Activated CD4-positive, alpha-beta T cell treated with anti-CD3 and anti-CD28 coated beads for 1 hour (primary cell): ENCODE data around the gene ACP1.

Experiments used
- DNase-seq: peaks from one replicate; pipeline ENCODE4 v3.0.0-alpha.2; 2020

Gene ACP1

GRCh38 chr2:264493-265468 is at the start of gene ACP1:
ACP1 (plus strand) TSS chr2:264947; CDS start chr2:264965, 18 bp downstream.
- peak; percentile 94 for DNase-seq

GRCh38 chr2:216068-216467 is 48.7 kb upstream of the ACP1 start:
- no peak for DNase-seq

GRCh38 chr2:223451-223850 is 41.3 kb upstream of the ACP1 start:
- no peak for DNase-seq

GRCh38 chr2:223971-224760 is 40.6 kb upstream of the ACP1 start:
- no peak for DNase-seq

- no peak for DNase-seq
Measured at GRCh38 chr2:228115-228514, 36.6 kb upstream of the ACP1 start.

DNA sequence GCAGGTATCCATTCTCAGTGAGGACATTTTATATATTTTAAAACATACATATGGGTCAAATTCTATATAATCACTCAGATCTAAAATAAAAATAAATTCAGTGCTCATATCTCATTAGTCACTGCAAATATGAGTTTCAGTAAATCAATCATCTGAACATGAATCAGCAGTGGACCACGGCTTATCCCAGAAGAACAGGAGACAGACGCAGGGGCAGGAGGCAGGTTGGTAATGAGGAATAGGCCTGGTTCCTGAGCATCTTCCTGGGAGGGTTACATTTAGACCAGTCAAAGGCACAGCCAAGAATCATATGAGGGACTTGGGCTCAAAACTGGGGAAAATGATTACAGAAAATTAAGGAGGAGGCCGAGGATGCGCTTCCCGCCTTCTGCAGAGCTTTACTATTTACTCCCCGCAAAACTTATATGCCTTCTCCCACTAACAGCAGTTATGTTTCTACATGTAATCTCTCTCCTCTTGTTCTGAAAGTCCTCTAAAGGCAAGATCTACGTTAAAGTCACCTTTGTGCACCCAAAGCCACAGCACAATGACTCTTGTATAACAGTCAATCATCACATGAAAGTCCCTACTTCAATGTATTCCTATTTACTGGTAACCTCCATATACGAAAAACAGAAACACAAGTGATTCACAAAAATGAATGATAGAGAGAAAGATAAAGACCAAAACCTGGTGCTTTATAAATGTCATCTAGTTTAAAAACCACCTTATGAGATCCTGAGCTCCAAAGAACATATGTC is 36.0 kb upstream of the ACP1 start:
- DNase-seq, result no peak

GRCh38 chr2:231521-232185 is 33.1 kb upstream of the ACP1 start:
- no peak for DNase-seq

DNA sequence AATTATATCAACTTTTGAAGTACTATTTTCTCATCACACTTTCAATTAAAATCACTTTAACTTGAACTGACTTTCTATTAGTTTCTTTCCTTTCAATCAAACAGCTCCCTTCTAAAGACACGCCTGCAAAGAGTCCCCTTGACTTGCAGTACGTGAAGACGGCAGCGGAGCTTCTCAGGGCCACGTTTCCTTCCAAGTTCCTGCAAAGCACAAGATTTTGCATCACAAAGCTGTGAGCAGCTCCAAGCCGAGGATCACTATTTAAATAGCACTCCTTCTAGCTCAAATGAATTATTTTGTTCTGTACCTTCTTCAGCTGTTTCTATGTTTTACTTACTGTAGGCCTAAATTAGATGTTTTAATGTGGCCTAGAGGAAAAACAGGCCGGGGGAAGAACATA is 31.7 kb upstream of the ACP1 start:
- DNase-seq, result no peak

GRCh38 chr2:234421-234820 is 30.3 kb upstream of the ACP1 start:
- no peak for DNase-seq

- no peak for DNase-seq
Measured at GRCh38 chr2:236993-237539, 27.7 kb upstream of the ACP1 start.

DNA sequence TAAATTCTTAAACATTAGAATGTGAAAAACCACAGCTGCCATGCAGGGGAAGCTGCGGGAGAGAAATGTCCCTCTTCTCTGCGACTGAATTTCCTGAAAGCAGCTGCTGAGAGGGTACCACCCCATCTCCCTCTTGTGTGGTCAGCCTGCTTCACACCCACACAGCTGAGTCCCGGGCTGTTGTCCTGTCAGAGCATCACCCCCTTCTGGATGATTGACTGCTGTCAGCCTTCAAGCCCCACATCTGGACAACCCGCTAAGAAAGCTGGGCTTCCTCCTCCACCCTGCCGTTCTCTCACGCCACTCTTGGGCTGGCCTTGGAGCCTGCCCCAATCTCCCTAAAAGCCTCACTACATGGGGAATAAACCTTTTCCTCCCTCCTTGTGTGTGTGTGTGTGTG is 26.9 kb upstream of the ACP1 start:
- no peak for DNase-seq

GRCh38 chr2:238431-238830 is 26.3 kb upstream of the ACP1 start:
- no peak for DNase-seq

- DNase-seq, result no peak
Measured at GRCh38 chr2:238869-239268, 25.9 kb upstream of the ACP1 start.

DNA sequence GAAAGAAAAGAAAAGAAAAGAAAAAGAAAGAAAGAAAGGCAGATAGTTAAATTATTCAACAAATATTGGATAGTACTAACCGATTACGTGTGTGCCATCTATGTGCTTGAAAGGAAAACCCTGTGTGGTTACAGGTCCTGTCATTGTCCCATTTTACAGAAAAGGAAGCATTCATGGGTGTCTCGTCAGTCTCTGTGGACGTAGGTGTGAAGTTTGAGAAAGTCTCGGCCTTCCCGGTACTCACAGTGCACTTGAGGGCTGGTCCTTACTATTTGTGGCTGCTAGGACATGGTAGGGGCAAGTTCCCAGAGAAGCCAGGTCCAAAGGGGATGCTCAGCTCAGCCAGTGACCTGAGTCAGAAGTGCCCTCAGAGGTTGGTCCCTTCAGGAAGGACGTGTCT is 20.2 kb upstream of the ACP1 start:
- no peak for DNase-seq

GRCh38 chr2:246489-247144 is 18.1 kb upstream of the ACP1 start:
- no peak for DNase-seq

DNA sequence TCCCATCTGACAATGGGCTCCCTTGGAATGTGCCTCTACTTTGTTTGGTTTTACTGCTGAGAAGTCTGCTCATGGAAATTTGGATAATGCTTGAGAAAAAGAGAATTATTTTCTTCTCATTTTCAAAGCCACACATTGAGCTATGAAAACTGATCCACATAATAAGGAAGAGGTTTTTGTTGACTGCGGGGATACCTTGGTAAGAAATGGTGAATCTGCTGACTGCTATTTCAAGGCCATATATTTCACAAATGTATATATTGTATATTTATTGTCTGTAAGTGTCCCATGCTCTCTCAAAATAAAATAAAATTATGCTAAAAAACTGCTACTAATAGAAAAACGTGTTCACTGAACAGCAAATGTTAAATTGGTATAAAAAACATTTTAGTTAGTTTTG is 16.0 kb upstream of the ACP1 start:
- no peak for DNase-seq

- DNase-seq, result no peak
Measured at GRCh38 chr2:249538-250042, 15.2 kb upstream of the ACP1 start.

GRCh38 chr2:252001-252602 is 12.6 kb upstream of the ACP1 start:
- DNase-seq, result no peak

GRCh38 chr2:253202-253638 is 11.5 kb upstream of the ACP1 start:
- no peak for DNase-seq

- DNase-seq, result no peak
Measured at GRCh38 chr2:254241-254640, 10.5 kb upstream of the ACP1 start.

GRCh38 chr2:255195-255594 is 9.6 kb upstream of the ACP1 start:
- no peak for DNase-seq
